Common myeloid progenitor, CD34-positive (primary cell): ENCODE results near the gene LRRC28.

Experiments used
- CTCF ChIA-PET: fragments of 350-600 bp; sonication (Branson Sonifier 250); formaldehyde crosslinking; loops from one replicate; lab custom pipeline; 2021; ENCODE audit warnings: antibody characterized with exemption; lab: Charles Lee
- POLR2A ChIA-PET: fragments of 350-600 bp; sonication (Branson Sonifier 250); formaldehyde crosslinking; loops from one replicate; lab custom pipeline; 2021; ENCODE audit warnings: antibody characterized with exemption; lab: Charles Lee
- DNase-seq, 3 donors: peaks; one replicate each; pipeline versions ENCODE4 v3.0.0 to v3.0.0-alpha.2; 2013
- H3K27ac ChIP-seq, 2 experiments: 1 replicate in 1 of 2; 2 replicates in 1 of 2; pipeline ENCODE4 v1.7.0; 2013; ENCODE audit warnings: inconsistent platforms in 2 of 2, low read length in 2 of 2, mild to moderate bottlenecking in 2 of 2, low read depth in 1 of 2, moderate library complexity in 1 of 2; ENCODE audit not compliant: severe bottlenecking in 2 of 2, insufficient read depth in 1 of 2, poor library complexity in 1 of 2
- H3K27me3 ChIP-seq, 5 experiments: replicated peaks in 2 of 5; 1 replicate in 3 of 5; 2 replicates in 2 of 5; pipeline versions ENCODE4 v1.6.1 to v1.7.0; 2013; ENCODE audit warnings: low read length in 4 of 5, mild to moderate bottlenecking in 2 of 5, moderate library complexity in 2 of 5, inconsistent platforms in 1 of 5; ENCODE audit not compliant: insufficient read depth in 5 of 5, control insufficient read depth in 4 of 5
- H3K36me3 ChIP-seq, 4 experiments: 1 replicate in 2 of 4; 2 replicates in 2 of 4; pipeline versions ENCODE4 v1.6.1 to v1.7.0; 2013; ENCODE audit warnings: low read length in 3 of 4, control low read depth in 1 of 4, mild to moderate bottlenecking in 1 of 4; ENCODE audit not compliant: control insufficient read depth in 4 of 4, insufficient read depth in 4 of 4
- H3K4me1 ChIP-seq, 4 experiments: 1 replicate in 3 of 4; 2 replicates in 1 of 4; pipeline versions ENCODE4 v1.6.1 to v1.7.1; 2013; ENCODE audit warnings: low read length in 3 of 4, mild to moderate bottlenecking in 3 of 4, control low read depth in 1 of 4, inconsistent platforms in 1 of 4, moderate library complexity in 1 of 4; ENCODE audit not compliant: control insufficient read depth in 4 of 4, insufficient read depth in 4 of 4; ENCODE audit errors: control extremely low read depth in 1 of 4
- H3K4me3 ChIP-seq, 7 experiments: 1 replicate in 4 of 7; 2 replicates in 3 of 7; pipeline versions ENCODE4 v1.5.1 to v1.7.0; 2013; ENCODE audit warnings: mild to moderate bottlenecking in 7 of 7, low read length in 6 of 7, moderate library complexity in 6 of 7, inconsistent platforms in 2 of 7, low read depth in 2 of 7, control low read depth in 1 of 7; ENCODE audit not compliant: insufficient read depth in 4 of 7, control insufficient read depth in 1 of 7; ENCODE audit errors: extremely low read depth in 1 of 7
- H3K9me3 ChIP-seq, 5 experiments: 1 replicate in 4 of 5; 2 replicates in 1 of 5; pipeline versions ENCODE4 v1.6.1 to v1.7.1; 2013; ENCODE audit warnings: low read length in 4 of 5, mild to moderate bottlenecking in 2 of 5, inconsistent platforms in 1 of 5, low read depth in 1 of 5, moderate library complexity in 1 of 5; ENCODE audit not compliant: control insufficient read depth in 4 of 5, insufficient read depth in 2 of 5; ENCODE audit errors: control extremely low read depth in 1 of 5
- WGBS: methylation state at CpG from one replicate; pipeline ENCODE4 v1.1.5; 2013; ENCODE audit not compliant: insufficient coverage; 5-methylcytosine and 5-hydroxymethylcytosine counted together

LRRC28 gene

DNA sequence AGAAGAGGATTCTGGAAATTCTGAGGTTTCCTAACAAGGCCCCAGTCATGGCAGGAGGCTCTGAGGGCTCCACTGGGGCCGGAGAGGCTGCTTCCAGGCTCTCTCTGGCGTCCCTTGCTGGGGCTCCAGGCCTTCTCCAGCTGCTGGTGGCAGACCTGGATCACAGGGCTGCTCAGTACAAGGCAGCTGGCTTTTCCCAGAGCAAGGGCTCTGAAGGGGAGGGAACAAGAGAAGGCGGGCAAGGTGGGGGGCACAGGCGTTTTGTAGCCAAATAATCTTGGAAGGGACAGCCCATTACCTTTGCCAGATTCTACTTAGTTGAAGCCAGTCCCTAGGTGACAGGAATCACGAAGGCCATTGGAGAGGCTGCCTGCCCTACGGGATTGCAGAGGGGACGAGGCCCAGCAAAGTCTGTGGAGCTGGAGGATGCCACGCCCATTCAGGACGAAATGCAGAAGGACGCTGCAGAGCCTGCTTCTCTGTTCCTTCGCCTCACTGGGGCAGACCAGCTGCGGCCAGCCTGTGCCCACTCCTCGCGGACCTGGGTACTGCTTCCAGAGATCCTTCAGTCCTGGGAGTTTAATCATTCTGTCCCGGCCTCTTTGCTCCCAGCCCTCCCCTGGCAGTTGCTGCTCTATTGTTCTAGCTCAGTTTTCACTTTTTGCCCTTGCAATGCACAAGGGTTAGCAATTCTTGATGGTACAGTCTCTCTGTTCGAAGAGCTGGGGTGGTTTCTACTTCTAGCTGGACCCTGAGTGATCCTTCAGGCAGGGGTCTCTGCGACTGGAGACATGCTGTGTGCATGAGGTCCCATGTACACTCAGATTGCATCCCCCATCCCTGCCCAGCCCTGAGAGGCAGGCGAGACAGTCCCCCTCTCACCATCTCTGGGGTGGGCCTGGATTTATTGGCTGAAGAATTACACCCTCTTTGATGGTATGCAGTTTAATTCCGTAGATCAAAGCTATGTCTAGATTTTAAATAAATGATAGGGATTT is 165.2 kb downstream of the LRRC28 start:
- no peak for DNase-seq
- no peaks in the 10 kb centered on the region for H3K27me3 ChIP-seq
- ChIA-PET POLR2A (no interaction called here), CTCF (interaction anchor here (0.9 kb wide), 1 partner anchor 47 kb away, joined by 3 read pairs; no protein-coding TSS in a partner anchor)
- H3K36me3 ChIP-seq, result no peaks in the 10 kb centered on the region
- H3K9me3 ChIP-seq, result no peaks in the 10 kb centered on the region
- 91% methylated on average over 17 of the region's 19 CpGs for WGBS
- H3K27ac ChIP-seq, result no peak overlapping the region
- no peaks in the 10 kb centered on the region for H3K4me1 ChIP-seq
- no peak overlapping the region for H3K4me3 ChIP-seq

DNA sequence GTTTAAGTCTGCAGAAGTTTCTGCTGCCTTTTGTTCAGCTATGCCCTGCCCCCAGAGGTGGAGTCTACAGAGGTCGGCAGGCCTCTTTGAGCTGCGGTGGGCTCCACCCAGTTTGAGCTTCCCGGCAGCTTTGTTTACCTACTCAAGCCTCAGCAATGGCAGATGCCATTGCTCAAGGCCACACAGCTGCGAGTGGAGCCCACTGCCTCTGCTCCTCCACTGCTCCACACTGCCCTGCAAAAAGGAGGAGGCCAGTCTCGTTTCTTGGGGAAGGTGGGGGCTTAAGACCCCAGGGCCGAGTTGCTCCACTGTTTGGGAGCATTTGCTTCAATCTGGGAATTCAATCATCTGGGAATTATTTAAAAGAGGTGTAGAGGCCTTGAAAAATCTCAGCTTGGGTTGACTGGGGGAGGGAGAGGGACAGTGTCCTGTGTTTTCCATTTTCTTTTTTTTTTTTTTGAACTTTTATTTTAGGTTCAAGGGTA is 169.9 kb downstream of the LRRC28 start:
- Histone ChIP-seq H3K9me3 (no peaks in the 10 kb centered on the region), H3K4me1 (peaks cover 0 to 20% (median 12%) of the 10 kb centered on the region in 4 experiments), H3K4me3 (no peak overlapping the region), H3K27ac (no peak overlapping the region), H3K27me3 (no peaks in the 10 kb centered on the region), H3K36me3 (no peaks in the 10 kb centered on the region)
- CTCF ChIA-PET, result no interaction called here
- POLR2A ChIA-PET, result no interaction called here
- 83% methylated on average over 6 of the region's 6 CpGs for WGBS
- DNase-seq, result no peak

DNA sequence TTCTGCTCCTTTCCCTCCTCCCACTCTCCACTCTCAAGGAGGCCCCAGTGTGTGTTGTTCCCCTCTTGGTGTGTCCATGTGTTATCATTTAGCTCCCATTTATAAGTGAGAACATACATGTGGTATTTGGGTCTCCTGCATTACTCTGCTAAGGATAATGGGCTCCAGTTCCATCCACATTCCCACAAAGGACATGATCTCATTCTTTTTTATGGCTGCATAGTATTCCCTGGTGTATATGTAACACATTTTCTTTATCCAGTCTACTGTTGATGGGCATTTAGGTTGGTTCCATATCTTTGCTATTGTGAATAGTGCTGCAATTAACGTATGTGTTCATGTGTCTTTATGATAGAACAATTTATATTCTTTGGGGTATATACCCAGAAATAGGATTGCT is 170.5 kb downstream of the LRRC28 start:
- H3K4me3 ChIP-seq, result no peak overlapping the region
- H3K4me1 ChIP-seq, result peaks cover 0 to 24% (median 12%) of the 10 kb centered on the region in 4 experiments
- ChIA-PET CTCF (no interaction called here), POLR2A (no interaction called here)
- H3K9me3 ChIP-seq, result no peaks in the 10 kb centered on the region
- DNase-seq, result no peak
- H3K27ac ChIP-seq, result no peak overlapping the region
- no CpG with 5 or more reads among the region's 1 CpG for WGBS
- H3K36me3 ChIP-seq, result no peaks in the 10 kb centered on the region
- H3K27me3 ChIP-seq, result no peaks in the 10 kb centered on the region

DNA sequence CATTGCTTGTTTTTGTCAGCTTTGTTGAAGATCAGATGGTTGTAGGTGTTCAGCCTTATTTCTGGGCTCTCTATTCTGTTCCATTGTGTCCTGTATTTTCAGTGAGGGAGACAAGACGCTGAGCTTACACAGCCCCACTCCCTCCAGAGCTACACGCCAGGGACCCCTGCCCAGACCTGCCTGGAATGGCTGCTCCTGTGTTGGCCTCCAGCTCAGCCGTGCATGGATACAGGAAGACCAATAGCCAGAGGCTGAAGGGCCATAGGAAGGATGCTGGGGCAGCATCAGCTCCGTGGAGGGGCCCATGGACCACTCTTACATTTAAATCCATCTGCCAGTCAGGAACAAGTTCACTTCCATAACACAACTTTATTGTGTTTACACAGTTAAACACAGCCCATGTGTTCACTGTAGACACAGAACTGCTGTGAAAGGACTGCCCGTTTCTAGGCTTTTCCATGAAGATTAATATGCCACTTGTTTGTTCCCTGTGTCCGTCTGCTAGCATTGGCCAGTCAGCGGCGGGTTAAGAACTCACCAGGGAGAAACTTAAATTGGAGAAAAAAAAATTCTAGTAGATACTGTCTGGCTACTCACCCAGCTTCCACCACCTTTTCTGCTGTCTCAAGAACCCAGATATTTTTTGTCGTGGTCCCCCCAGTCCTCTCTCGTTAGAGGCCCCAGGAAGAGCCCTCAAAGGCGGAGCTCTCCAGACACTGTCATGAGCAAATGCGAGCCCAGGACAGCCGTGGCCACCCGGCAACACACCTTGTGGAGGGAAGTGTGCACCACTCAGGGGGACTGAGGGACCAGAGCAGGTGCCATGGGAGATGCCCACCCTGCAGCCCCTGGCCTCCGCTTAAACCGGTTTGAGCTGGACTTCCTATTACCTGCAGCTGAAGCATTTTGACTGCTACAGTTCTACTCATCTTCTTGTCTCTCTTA is 172.2 kb downstream of the LRRC28 start:
- 99% methylated on average over 14 of the region's 16 CpGs for WGBS
- POLR2A ChIA-PET, result no interaction called here

DNA sequence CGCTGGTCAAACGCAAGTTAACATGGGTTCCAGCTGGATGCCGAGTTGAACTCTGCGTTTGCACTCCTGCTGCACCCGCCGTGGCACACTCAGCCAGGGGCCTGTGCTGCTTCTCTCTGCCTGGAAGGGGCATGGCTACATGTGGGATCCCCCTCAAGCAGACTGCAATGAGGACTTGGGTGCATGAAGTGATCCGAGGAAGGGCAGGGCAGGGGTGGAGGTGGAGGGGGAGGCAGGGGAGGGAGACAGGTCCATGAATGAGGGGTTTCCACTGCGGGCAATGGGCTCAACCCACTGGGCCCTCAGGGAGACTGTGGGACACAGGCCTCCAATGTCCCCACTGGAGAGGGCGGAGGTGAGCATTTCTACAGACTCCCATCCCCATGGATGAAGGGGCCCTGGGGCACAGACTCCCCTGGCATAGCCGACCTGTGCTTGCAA is 172.9 kb downstream of the LRRC28 start:
- peaks cover 0 to 24% (median 12%) of the 10 kb centered on the region in 4 experiments for H3K4me1 ChIP-seq
- POLR2A ChIA-PET, result no interaction called here
- CTCF ChIA-PET, result interaction anchor here (1.2 kb wide), 1 partner anchor 121 kb away, joined by 3 read pairs; no protein-coding TSS in a partner anchor

More for the DNA sequence above, 172.2 kb downstream of the LRRC28 start:
- DNase-seq, result no peak
- Histone ChIP-seq H3K36me3 (no peaks in the 10 kb centered on the region), H3K9me3 (no peaks in the 10 kb centered on the region), H3K27ac (no peak overlapping the region), H3K4me1 (peaks cover 0 to 24% (median 12%) of the 10 kb centered on the region in 4 experiments), H3K4me3 (no peak overlapping the region), H3K27me3 (no peaks in the 10 kb centered on the region)
- CTCF ChIA-PET, result interaction anchor here (1.2 kb wide), 1 partner anchor 122 kb away, joined by 3 read pairs; no protein-coding TSS in a partner anchor

DNA sequence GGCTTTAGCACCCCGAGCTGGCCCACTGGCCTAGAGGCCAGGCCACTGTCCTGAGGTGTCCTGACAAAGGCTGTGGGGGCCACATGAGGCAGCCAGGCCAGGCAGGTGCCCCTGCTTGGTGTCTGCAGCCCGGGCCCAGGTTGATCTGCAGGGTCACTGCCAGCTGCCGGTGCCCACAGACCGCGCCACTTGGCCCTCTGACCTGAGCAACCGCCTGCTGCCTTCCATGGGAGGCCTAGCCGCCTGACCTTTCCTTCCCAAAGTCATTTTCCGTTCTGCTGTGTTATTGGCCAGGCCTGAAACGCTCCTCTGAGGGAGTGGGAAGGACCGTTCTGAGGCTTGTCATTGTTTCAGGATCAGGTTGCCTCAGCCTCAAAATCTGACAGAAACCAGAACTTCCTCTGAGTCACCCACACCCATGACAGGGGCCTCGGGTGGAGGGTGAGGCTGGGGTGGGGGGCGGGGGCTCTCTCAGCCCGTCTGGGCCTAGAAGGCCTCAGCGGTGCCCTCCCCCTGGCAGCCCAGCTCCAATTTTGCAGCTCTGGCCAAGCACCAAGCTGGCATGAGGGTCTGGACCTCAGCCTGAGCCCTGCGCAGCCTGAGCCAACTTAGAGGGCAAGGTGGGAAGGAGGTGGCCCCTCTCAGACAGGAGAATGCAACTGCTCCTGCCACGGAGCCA is 173.8 kb downstream of the LRRC28 start:
- Histone ChIP-seq H3K4me1 (peaks cover 0 to 28% (median 12%) of the 10 kb centered on the region in 4 experiments), H3K36me3 (no peaks in the 10 kb centered on the region), H3K27me3 (no peaks in the 10 kb centered on the region), H3K4me3 (no peak overlapping the region), H3K27ac (peak overlapping the region in 1 of 2 experiments; percentile 34), H3K9me3 (no peaks in the 10 kb centered on the region)
- DNase-seq, result peak; percentile 45 to 85 (median 80)
- CTCF ChIA-PET, result interaction anchor here (1.2 kb wide), 1 partner anchor 120 kb away, joined by 3 read pairs; no protein-coding TSS in a partner anchor
- POLR2A ChIA-PET, result no interaction called here
- 68% methylated on average over 11 of the region's 16 CpGs for WGBS

More for the DNA sequence above, 172.9 kb downstream of the LRRC28 start:
- H3K27ac ChIP-seq, result no peak overlapping the region
- H3K36me3 ChIP-seq, result no peaks in the 10 kb centered on the region
- H3K9me3 ChIP-seq, result no peaks in the 10 kb centered on the region
- no peak for DNase-seq
- no peaks in the 10 kb centered on the region for H3K27me3 ChIP-seq
- WGBS, result 98% methylated on average over 9 of the region's 10 CpGs
- H3K4me3 ChIP-seq, result no peak overlapping the region
